ENCODE results near the gene PRKCB.

The PRKCB gene

DNA sequence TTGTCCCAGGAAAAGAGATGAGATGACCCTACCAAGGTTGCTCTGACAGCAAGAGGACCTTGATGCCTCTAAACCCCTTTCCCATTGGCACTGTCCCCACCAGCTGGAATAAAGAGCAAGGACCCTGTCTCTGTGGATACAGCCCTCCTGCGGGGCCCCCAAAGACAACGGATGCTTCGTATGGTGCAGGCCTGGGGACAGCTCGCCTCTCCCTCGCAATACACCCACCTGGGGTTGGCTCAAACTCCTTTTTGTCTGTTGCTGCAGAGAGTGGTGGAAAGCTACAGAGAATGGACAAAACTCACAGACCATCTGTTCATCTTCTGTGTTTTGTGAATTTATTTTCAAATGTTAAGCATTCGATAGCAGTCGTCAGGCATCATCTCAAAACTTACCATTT lies 392.7 kb downstream of the PRKCB start:
- TF ChIP-seq, protein P1, sequence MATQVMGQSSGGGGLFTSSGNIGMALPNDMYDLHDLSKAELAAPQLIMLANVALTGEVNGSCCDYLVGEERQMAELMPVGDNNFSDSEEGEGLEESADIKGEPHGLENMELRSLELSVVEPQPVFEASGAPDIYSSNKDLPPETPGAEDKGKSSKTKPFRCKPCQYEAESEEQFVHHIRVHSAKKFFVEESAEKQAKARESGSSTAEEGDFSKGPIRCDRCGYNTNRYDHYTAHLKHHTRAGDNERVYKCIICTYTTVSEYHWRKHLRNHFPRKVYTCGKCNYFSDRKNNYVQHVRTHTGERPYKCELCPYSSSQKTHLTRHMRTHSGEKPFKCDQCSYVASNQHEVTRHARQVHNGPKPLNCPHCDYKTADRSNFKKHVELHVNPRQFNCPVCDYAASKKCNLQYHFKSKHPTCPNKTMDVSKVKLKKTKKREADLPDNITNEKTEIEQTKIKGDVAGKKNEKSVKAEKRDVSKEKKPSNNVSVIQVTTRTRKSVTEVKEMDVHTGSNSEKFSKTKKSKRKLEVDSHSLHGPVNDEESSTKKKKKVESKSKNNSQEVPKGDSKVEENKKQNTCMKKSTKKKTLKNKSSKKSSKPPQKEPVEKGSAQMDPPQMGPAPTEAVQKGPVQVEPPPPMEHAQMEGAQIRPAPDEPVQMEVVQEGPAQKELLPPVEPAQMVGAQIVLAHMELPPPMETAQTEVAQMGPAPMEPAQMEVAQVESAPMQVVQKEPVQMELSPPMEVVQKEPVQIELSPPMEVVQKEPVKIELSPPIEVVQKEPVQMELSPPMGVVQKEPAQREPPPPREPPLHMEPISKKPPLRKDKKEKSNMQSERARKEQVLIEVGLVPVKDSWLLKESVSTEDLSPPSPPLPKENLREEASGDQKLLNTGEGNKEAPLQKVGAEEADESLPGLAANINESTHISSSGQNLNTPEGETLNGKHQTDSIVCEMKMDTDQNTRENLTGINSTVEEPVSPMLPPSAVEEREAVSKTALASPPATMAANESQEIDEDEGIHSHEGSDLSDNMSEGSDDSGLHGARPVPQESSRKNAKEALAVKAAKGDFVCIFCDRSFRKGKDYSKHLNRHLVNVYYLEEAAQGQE (IDR thresholded peaks at IDR 0.05; ENCODE audit: insufficient read depth in 1 of 2, low read depth in 2 of 2, low read length in 2 of 2), result no peak
- TF ChIP-seq FOXP2 (optimal IDR thresholded peaks at IDR 0.05; ENCODE audit: borderline replicate concordance, extremely low read depth, extremely low read length, insufficient read depth), result no peak
- TF ChIP-seq POLR2AphosphoS5 (IDR thresholded peaks at IDR 0.05; ENCODE audit: low read depth, low read length), result no peak
- no peak for TF ChIP-seq SIN3A (IDR thresholded peaks at IDR 0.05; ENCODE audit: borderline replicate concordance, insufficient read depth, low read length)

- TF ChIP-seq SIN3A (IDR thresholded peaks at IDR 0.05; ENCODE audit: borderline replicate concordance, insufficient read depth, low read length) (no peak), TAF1 (IDR thresholded peaks at IDR 0.05; ENCODE audit: borderline replicate concordance, insufficient read depth, low read length) (no peak), FOXP2 (optimal IDR thresholded peaks at IDR 0.05; ENCODE audit: borderline replicate concordance, extremely low read depth, extremely low read length, insufficient read depth) (no peak), POLR2AphosphoS5 (IDR thresholded peaks at IDR 0.05; ENCODE audit: low read depth, low read length) (no peak)
- TF ChIP-seq, protein P1 (IDR thresholded peaks at IDR 0.05; ENCODE audit: insufficient read depth in 1 of 2, low read depth in 2 of 2, low read length in 2 of 2), result no peak
Observed at GRCh38 chr16:24232936-24233335, 397.2 kb downstream of the PRKCB start.

- TF ChIP-seq TAF1 (IDR thresholded peaks at IDR 0.05; ENCODE audit: borderline replicate concordance, insufficient read depth, low read length) (no peak), POLR2AphosphoS5 (IDR thresholded peaks at IDR 0.05; ENCODE audit: low read depth, low read length) (no peak), SIN3A (IDR thresholded peaks at IDR 0.05; ENCODE audit: borderline replicate concordance, insufficient read depth, low read length) (no peak), FOXP2 (optimal IDR thresholded peaks at IDR 0.05; ENCODE audit: borderline replicate concordance, extremely low read depth, extremely low read length, insufficient read depth) (no peak)
- TF ChIP-seq, protein P1 (IDR thresholded peaks at IDR 0.05; ENCODE audit: insufficient read depth in 1 of 2, low read depth in 2 of 2, low read length in 2 of 2), result no peak
Observed at GRCh38 chr16:24234737-24235136, 399.0 kb downstream of the PRKCB start.

DNA sequence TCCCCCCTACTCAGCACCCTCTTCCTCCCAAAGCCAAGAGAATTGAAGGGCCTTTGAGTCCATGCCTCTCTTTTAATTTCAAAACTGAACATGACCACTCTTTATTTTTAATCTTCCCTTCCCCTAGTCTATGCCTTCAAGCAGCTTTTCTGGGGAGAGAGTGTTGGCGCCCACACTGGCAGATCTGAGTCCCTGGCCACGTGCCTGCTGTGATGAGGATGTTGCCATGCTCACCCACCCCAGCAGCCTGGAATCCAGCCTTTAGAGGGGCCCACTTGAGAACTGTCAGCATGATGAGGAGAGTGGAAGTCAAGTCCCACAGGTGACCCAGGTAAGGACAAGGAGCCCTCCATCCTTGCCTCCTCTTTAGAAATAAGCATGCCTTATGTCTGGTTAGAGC lies 400.0 kb downstream of the PRKCB start:
- TF ChIP-seq TAF1 (IDR thresholded peaks at IDR 0.05; ENCODE audit: borderline replicate concordance, insufficient read depth, low read length), result no peak
- no peak for TF ChIP-seq FOXP2 (optimal IDR thresholded peaks at IDR 0.05; ENCODE audit: borderline replicate concordance, extremely low read depth, extremely low read length, insufficient read depth)
- TF ChIP-seq, protein P1 (IDR thresholded peaks at IDR 0.05; ENCODE audit: insufficient read depth in 1 of 2, low read depth in 2 of 2, low read length in 2 of 2), result no peak
- TF ChIP-seq POLR2AphosphoS5 (IDR thresholded peaks at IDR 0.05; ENCODE audit: low read depth, low read length), result no peak
- no peak for TF ChIP-seq SIN3A (IDR thresholded peaks at IDR 0.05; ENCODE audit: borderline replicate concordance, insufficient read depth, low read length)

Data from PFSK-1 (cell line).